ENCODE data around the gene EMILIN2. TPM values are rescaled to one million over a fixed set of nuclear protein-coding genes. Genes with fewer than 3 reads are reported as not detected.
"Not testable (repeated sequence)": the region's sequence is repeated elsewhere in the genome, so short reads cannot be mapped to it uniquely, and the experiment has no call there.

EMILIN2 gene
- total RNA-seq, 1 donor from 2014 or later, result 19.2 TPM

GRCh38 chr18:2847317-2848246 lies 776 bp downstream of the EMILIN2 start:
- Mint-ChIP-seq H3K27ac (ENCODE audit: unreplicated experiment) (no peak overlapping the region), H3K9me3 (no peaks in the 10 kb centered on the region), H3K4me1 (peaks cover 20% of the 10 kb centered on the region), H3K4me3 (peak overlapping the region; percentile 76), H3K36me3 (ENCODE audit: low read depth) (no peaks in the 10 kb centered on the region), H3K27me3 (ENCODE audit: low read depth) (peaks cover 74% of the 10 kb centered on the region)
- peak; percentile 5 for DNase-seq (ENCODE audit: low read depth, low spot score)
- TF ChIP-seq CTCF (conservative IDR thresholded peaks at IDR 0.05), result no peak

GRCh38 chr18:2848247-2849246 lies 1.7 kb downstream of the EMILIN2 start:
- no peak for DNase-seq (ENCODE audit: low read depth, low spot score)
- Mint-ChIP-seq H3K27me3 (ENCODE audit: low read depth) (peaks cover 65% of the 10 kb centered on the region), H3K4me1 (peaks cover 20% of the 10 kb centered on the region), H3K27ac (ENCODE audit: unreplicated experiment) (no peak overlapping the region), H3K4me3 (peak overlapping the region; percentile 76), H3K36me3 (ENCODE audit: low read depth) (no peaks in the 10 kb centered on the region), H3K9me3 (no peaks in the 10 kb centered on the region)
- no peak for TF ChIP-seq CTCF (conservative IDR thresholded peaks at IDR 0.05)

- H3K36me3 Mint-ChIP-seq (ENCODE audit: low read depth), result no peaks in the 10 kb centered on the region
- H3K4me1 Mint-ChIP-seq, result peaks cover 19% of the 10 kb centered on the region
- peaks cover 46% of the 10 kb centered on the region for H3K27me3 Mint-ChIP-seq (ENCODE audit: low read depth)
- no peak for TF ChIP-seq CTCF (conservative IDR thresholded peaks at IDR 0.05)
- H3K27ac Mint-ChIP-seq (ENCODE audit: unreplicated experiment), result no peak overlapping the region
- H3K4me3 Mint-ChIP-seq, result no peak overlapping the region
- no peak for DNase-seq (ENCODE audit: low read depth, low spot score)
- no peaks in the 10 kb centered on the region for H3K9me3 Mint-ChIP-seq
These were observed 4.0 kb downstream of the EMILIN2 start for GRCh38 chr18:2850816-2851215.

GRCh38 chr18:2851771-2852170 lies 5.0 kb downstream of the EMILIN2 start:
- Mint-ChIP-seq H3K27ac (ENCODE audit: unreplicated experiment) (no peak overlapping the region), H3K36me3 (ENCODE audit: low read depth) (no peaks in the 10 kb centered on the region), H3K4me3 (no peak overlapping the region), H3K27me3 (ENCODE audit: low read depth) (peaks cover 36% of the 10 kb centered on the region), H3K9me3 (no peaks in the 10 kb centered on the region), H3K4me1 (peaks cover 13% of the 10 kb centered on the region)
- DNase-seq (ENCODE audit: low read depth, low spot score), result no peak
- TF ChIP-seq CTCF (conservative IDR thresholded peaks at IDR 0.05), result no peak

- H3K27me3 Mint-ChIP-seq (ENCODE audit: low read depth), result peaks cover 35% of the 10 kb centered on the region
- H3K27ac Mint-ChIP-seq (ENCODE audit: unreplicated experiment); H3K9me3 Mint-ChIP-seq; H3K4me3 Mint-ChIP-seq; H3K36me3 Mint-ChIP-seq (ENCODE audit: low read depth); DNase-seq (ENCODE audit: low read depth, low spot score): not testable (repeated sequence)
- peaks cover 13% of the 10 kb centered on the region for H3K4me1 Mint-ChIP-seq
These were observed 5.7 kb downstream of the EMILIN2 start for GRCh38 chr18:2852460-2852859.

Data from neural crest cell (in vitro differentiated cells).